ENCODE data around the gene POFUT2. TPM values are rescaled to one million over a fixed set of nuclear protein-coding genes. Genes with fewer than 3 reads are reported as not detected.

The POFUT2 gene
- total RNA-seq, 2 donors from 2014 or later = 49.0 to 73.3 TPM

DNA sequence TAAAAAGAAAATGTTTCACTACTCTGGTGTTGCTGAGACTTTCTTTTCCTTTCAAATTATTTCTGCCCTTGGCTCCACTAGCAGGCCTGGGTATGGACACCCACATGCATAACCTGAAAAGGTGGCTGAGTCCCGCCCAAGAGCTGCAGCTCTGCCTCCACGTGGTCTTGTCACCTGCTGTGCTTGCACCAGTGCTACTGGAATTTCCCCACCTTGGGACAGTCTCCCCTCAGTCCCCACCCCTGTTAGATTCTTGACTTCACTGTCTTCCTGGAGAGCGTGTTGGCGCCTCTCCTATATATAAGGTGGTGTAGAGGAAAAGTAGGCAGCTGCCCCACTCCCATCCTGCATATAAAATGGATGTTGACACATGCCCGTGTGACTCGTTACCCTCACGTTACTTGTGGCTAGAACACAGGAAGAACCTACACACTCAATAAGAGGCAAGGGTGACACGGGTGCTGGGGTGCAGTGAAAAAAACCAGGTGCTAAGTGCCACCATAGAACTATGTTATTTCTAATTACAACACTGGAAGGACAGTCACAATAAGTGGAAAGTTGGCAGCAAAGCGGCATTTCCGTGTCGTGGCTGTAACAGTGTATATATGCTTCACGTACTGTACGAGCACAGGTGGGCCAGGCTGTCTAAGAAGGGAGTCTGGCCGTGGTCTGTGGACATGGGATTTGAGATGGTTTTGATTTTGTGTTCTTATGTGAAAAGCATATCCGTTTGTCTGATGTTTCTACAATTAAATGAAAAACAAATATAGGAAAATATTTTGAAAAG lies 61.0 kb downstream of the POFUT2 start:
- no peaks in the 10 kb centered on the region for H3K9me3 ChIP-seq (ENCODE audit: control insufficient read depth, low read length)
- no peak for DNase-seq

DNA sequence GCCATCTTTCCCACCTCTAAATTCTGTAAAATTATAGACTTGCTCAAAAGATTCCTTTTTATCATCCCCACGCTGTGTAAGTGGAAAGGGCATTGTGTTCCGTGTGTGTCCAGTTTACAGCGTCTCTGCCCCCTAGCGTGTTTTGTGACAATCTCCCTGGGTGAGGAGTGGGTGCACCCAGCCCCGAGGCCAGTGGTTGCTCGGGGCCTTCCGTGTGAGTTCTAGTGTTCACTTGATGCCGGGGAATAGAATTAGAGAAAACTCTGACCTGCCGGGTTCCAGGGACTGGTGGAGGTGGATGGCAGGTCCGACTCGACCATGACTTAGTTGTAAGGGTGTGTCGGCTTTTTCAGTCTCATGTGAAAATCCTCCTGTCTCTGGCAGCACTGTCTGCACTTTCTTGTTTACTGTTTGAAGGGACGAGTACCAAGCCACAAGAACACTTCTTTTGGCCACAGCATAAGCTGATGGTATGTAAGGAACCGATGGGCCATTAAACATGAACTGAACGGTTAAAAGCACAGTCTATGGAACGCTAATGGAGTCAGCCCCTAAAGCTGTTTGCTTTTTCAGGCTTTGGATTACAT lies 61.9 kb downstream of the POFUT2 start:
- Mint-ChIP-seq H3K27ac (no peak overlapping the region), H3K27me3 (ENCODE audit: insufficient read depth) (no peaks in the 10 kb centered on the region), H3K4me3 (no peak overlapping the region), H3K9me3 (no peaks in the 10 kb centered on the region), H3K4me1 (no peaks in the 10 kb centered on the region), H3K36me3 (ENCODE audit: low read depth) (no peaks in the 10 kb centered on the region)
- no peaks in the 10 kb centered on the region for H3K27me3 ChIP-seq (ENCODE audit: control insufficient read depth, insufficient read depth, low read length, poor library complexity, severe bottlenecking)
- no peak overlapping the region for H3K9ac ChIP-seq (ENCODE audit: extremely low read depth, low read length, poor library complexity, severe bottlenecking)
- no peak overlapping the region for H3K4me3 ChIP-seq (ENCODE audit: low read length)
- H3K4me1 ChIP-seq (ENCODE audit: control insufficient read depth, insufficient read depth, low read length) = no peaks in the 10 kb centered on the region
- TF ChIP-seq, protein P1, sequence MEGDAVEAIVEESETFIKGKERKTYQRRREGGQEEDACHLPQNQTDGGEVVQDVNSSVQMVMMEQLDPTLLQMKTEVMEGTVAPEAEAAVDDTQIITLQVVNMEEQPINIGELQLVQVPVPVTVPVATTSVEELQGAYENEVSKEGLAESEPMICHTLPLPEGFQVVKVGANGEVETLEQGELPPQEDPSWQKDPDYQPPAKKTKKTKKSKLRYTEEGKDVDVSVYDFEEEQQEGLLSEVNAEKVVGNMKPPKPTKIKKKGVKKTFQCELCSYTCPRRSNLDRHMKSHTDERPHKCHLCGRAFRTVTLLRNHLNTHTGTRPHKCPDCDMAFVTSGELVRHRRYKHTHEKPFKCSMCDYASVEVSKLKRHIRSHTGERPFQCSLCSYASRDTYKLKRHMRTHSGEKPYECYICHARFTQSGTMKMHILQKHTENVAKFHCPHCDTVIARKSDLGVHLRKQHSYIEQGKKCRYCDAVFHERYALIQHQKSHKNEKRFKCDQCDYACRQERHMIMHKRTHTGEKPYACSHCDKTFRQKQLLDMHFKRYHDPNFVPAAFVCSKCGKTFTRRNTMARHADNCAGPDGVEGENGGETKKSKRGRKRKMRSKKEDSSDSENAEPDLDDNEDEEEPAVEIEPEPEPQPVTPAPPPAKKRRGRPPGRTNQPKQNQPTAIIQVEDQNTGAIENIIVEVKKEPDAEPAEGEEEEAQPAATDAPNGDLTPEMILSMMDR (conservative IDR thresholded peaks at IDR 0.05) = no peak
- no peak for DNase-seq
- H3K9me3 ChIP-seq (ENCODE audit: control insufficient read depth, low read length) = no peaks in the 10 kb centered on the region
- no peaks in the 10 kb centered on the region for H3K36me3 ChIP-seq (ENCODE audit: control insufficient read depth, insufficient read depth, low read length)
- WGBS, 2 experiments (ENCODE audit: insufficient coverage in 1 of 2, insufficient read length in 1 of 2) = 92 to 98% methylated on average over 13 to 16 of the region's 16 CpGs
- no peak overlapping the region for H3K27ac ChIP-seq (ENCODE audit: low read depth, low read length)

More for the DNA sequence above, 61.0 kb downstream of the POFUT2 start:
- Histone ChIP-seq H3K9ac (ENCODE audit: extremely low read depth, low read length, poor library complexity, severe bottlenecking) (no peak overlapping the region), H3K27ac (ENCODE audit: low read depth, low read length) (no peak overlapping the region), H3K36me3 (ENCODE audit: control insufficient read depth, insufficient read depth, low read length) (no peaks in the 10 kb centered on the region), H3K4me3 (ENCODE audit: low read length) (no peak overlapping the region), H3K4me1 (ENCODE audit: control insufficient read depth, insufficient read depth, low read length) (no peaks in the 10 kb centered on the region), H3K27me3 (ENCODE audit: control insufficient read depth, insufficient read depth, low read length, poor library complexity, severe bottlenecking) (no peaks in the 10 kb centered on the region)
- 82 to 87% methylated on average over 9 to 14 of the region's 15 CpGs for WGBS, 2 experiments (ENCODE audit: insufficient coverage in 1 of 2, insufficient read length in 1 of 2)
- Mint-ChIP-seq H3K4me3 (no peak overlapping the region), H3K4me1 (no peaks in the 10 kb centered on the region), H3K27me3 (ENCODE audit: insufficient read depth) (no peaks in the 10 kb centered on the region), H3K9me3 (no peaks in the 10 kb centered on the region), H3K27ac (no peak overlapping the region), H3K36me3 (ENCODE audit: low read depth) (no peaks in the 10 kb centered on the region)
- TF ChIP-seq, protein P1 (conservative IDR thresholded peaks at IDR 0.05) = no peak

DNA sequence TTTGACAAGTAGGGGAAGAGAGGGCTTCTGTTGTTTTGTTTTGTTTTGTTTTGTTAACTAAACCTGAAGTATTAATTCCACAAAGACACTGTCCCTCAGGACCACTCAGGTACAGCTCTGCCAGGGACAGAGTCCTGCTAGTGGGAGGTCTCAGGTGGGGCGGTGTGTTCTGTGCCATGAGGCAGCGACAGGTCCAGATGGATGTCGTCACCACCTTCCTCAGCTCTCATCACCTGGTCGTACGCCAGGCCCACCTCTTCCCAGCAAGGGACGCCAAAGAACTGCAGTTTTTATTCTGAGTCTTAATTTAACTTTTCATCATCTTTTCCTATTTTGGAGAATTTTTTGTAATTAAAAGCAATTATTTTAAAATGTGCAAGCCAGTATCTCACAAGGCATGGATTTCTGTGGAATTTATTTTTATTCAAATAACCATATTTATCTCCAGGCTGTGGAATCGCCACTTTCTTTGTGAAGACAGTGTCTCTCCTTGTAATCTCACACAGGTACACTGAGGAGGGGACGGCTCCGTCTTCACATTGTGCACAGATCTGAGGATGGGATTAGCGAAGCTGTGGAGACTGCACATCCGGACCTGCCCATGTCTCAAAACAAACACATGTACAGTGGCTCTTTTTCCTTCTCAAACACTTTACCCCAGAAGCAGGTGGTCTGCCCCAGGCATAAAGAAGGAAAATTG lies 62.5 kb downstream of the POFUT2 start:
- no peaks in the 10 kb centered on the region for H3K9me3 Mint-ChIP-seq
- WGBS, 2 experiments (ENCODE audit: insufficient coverage in 1 of 2, insufficient read length in 1 of 2) = 95 to 96% methylated on average over 9 to 11 of the region's 11 CpGs
- H3K4me3 ChIP-seq (ENCODE audit: low read length) = no peak overlapping the region
- H3K4me3 Mint-ChIP-seq = no peak overlapping the region
- H3K27me3 ChIP-seq (ENCODE audit: control insufficient read depth, insufficient read depth, low read length, poor library complexity, severe bottlenecking) = no peaks in the 10 kb centered on the region
- H3K36me3 Mint-ChIP-seq (ENCODE audit: low read depth) = no peaks in the 10 kb centered on the region
- DNase-seq = no peak
- no peak overlapping the region for H3K27ac Mint-ChIP-seq
- H3K36me3 ChIP-seq (ENCODE audit: control insufficient read depth, insufficient read depth, low read length) = no peaks in the 10 kb centered on the region
- H3K9me3 ChIP-seq (ENCODE audit: control insufficient read depth, low read length) = no peaks in the 10 kb centered on the region
- TF ChIP-seq, protein P1 (conservative IDR thresholded peaks at IDR 0.05) = no peak
- no peaks in the 10 kb centered on the region for H3K4me1 ChIP-seq (ENCODE audit: control insufficient read depth, insufficient read depth, low read length)
- H3K9ac ChIP-seq (ENCODE audit: extremely low read depth, low read length, poor library complexity, severe bottlenecking) = no peak overlapping the region
- H3K27ac ChIP-seq (ENCODE audit: low read depth, low read length) = no peak overlapping the region
- no peaks in the 10 kb centered on the region for H3K4me1 Mint-ChIP-seq
- H3K27me3 Mint-ChIP-seq (ENCODE audit: insufficient read depth) = no peaks in the 10 kb centered on the region

Data from endodermal cell (in vitro differentiated cells).